ENCODE data around the gene HOTAIR.

The HOTAIR gene

DNA sequence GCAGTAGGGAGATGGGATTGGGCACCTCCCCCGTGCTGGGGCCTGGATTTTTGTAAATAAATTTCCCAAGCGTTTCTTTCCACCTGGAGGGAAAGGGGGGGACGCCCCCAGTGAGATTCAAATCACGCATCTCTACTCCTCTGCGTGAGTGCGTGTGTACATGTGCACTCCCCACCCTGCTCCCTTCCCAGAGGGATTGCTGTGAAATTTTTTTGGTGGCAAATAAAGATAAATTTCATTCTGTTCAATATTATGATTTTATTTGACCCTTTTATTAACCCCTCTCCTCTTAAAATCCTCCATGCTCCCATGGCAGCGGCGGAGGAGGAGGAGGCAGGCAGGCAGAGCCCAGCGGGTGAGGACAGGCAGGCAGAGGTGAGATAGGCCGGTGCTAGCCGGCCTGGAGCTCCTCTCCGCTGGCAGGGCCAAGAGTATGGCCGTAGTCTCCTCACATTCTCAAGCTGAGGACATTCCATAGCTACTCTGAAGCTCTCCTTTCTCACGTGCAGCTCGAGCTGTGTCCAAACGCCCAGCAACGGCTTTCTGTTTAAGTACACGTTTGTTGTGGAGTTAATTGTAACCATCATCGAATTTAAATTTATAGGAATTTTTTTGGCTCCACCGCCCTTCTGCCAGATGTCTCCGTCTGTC is 1.5 kb upstream of the HOTAIR start:
- Histone ChIP-seq H3K9ac (ENCODE audit: low read length) (no peak overlapping the region), H3K27me3 (replicated peaks; ENCODE audit: insufficient read depth, low read length) (peaks cover 96% of the 10 kb centered on the region), H4K20me1 (ENCODE audit: insufficient read depth, low read length) (no peaks in the 10 kb centered on the region; the same call in 1 of the 2 replicates), H3K4me1 (ENCODE audit: low read length) (peaks cover 5% of the 10 kb centered on the region; the same call in 1 of the 2 replicates), H3F3A (ENCODE audit: insufficient read depth, low read length) (peaks cover 4% of the 10 kb centered on the region; the same call in 1 of the 2 replicates), H3K9me2 (replicated peaks; ENCODE audit: insufficient read depth, low read length) (no peaks in the 10 kb centered on the region), H3K4me3 (ENCODE audit: low read length) (no peak overlapping the region), H3K9me3 (replicated peaks; ENCODE audit: insufficient read depth, low read length) (no peaks in the 10 kb centered on the region), H3K27ac (ENCODE audit: low read length) (no peak overlapping the region), H3K36me3 (replicated peaks; ENCODE audit: insufficient read depth, low read length) (no peaks in the 10 kb centered on the region), H3K4me2 (ENCODE audit: low read depth, low read length) (no peak overlapping the region), H2AFZ (ENCODE audit: low read length) (no peak overlapping the region), H3K79me2 (ENCODE audit: low read length) (no peaks in the 10 kb centered on the region)
- DNase-seq, result no peak
- no peak for TF ChIP-seq EZH2phosphoT487 (IDR thresholded peaks at IDR 0.05; ENCODE audit: low read length)
- no peak for TF ChIP-seq CTCF (IDR thresholded peaks at IDR 0.05; ENCODE audit: low read length)
- TF ChIP-seq EZH2 (optimal IDR thresholded peaks at IDR 0.05; ENCODE audit: low read depth, low read length), result no peak

- Histone ChIP-seq H3K36me3 (replicated peaks; ENCODE audit: insufficient read depth, low read length) (no peaks in the 10 kb centered on the region), H3K27ac (ENCODE audit: low read length) (no peak overlapping the region), H3K9me2 (replicated peaks; ENCODE audit: insufficient read depth, low read length) (no peaks in the 10 kb centered on the region), H3F3A (ENCODE audit: insufficient read depth, low read length) (peaks cover 4% of the 10 kb centered on the region; the same call in 1 of the 2 replicates), H3K9ac (ENCODE audit: low read length) (no peak overlapping the region), H3K4me3 (ENCODE audit: low read length) (peak overlapping the region; percentile 46; the same call in 1 of the 2 replicates), H3K4me2 (ENCODE audit: low read depth, low read length) (peak overlapping the region; percentile 83; the same call in 1 of the 2 replicates), H4K20me1 (ENCODE audit: insufficient read depth, low read length) (no peaks in the 10 kb centered on the region; the same call in 1 of the 2 replicates), H3K79me2 (ENCODE audit: low read length) (no peaks in the 10 kb centered on the region), H2AFZ (ENCODE audit: low read length) (no peak overlapping the region), H3K9me3 (replicated peaks; ENCODE audit: insufficient read depth, low read length) (no peaks in the 10 kb centered on the region), H3K27me3 (replicated peaks; ENCODE audit: insufficient read depth, low read length) (peaks cover 96% of the 10 kb centered on the region), H3K4me1 (ENCODE audit: low read length) (peaks cover 5% of the 10 kb centered on the region; the same call in 1 of the 2 replicates)
- no peak for DNase-seq
- no peak for TF ChIP-seq EZH2 (optimal IDR thresholded peaks at IDR 0.05; ENCODE audit: low read depth, low read length)
- TF ChIP-seq CTCF (IDR thresholded peaks at IDR 0.05; ENCODE audit: low read length), result no peak
- no peak for TF ChIP-seq EZH2phosphoT487 (IDR thresholded peaks at IDR 0.05; ENCODE audit: low read length)
Observed at GRCh38 chr12:53975479-53976152, 862 bp upstream of the HOTAIR start.

DNA sequence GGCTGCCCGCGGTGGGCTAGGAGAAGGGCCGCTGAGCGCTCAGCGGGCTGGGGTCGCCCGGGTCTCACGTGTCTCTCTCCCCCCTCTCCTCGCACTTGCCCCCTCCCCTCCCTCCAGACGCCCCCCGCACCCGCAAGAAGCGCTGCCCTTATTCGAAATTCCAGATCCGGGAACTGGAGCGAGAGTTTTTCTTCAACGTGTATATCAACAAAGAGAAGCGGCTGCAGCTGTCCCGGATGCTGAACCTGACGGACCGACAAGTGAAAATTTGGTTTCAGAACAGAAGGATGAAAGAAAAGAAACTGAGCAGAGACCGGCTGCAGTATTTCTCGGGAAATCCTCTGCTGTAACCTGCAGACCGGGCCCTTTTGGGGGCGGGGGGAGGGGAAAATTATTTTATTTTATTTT is 314 bp upstream of the HOTAIR start:
- no peaks in the 10 kb centered on the region for H3K36me3 ChIP-seq (replicated peaks; ENCODE audit: insufficient read depth, low read length)
- H3K9me2 ChIP-seq (replicated peaks; ENCODE audit: insufficient read depth, low read length), result no peaks in the 10 kb centered on the region
- peak overlapping the region; percentile 83 for H3K4me2 ChIP-seq (ENCODE audit: low read depth, low read length)
- no peak overlapping the region for H2AFZ ChIP-seq (ENCODE audit: low read length)
- peak overlapping the region; percentile 27; the same call in 1 of the 2 replicates for H3K4me3 ChIP-seq (ENCODE audit: low read length)
- no peaks in the 10 kb centered on the region for H3K9me3 ChIP-seq (replicated peaks; ENCODE audit: insufficient read depth, low read length)
- no peak overlapping the region for H3K9ac ChIP-seq (ENCODE audit: low read length)
- peaks cover 5% of the 10 kb centered on the region; the same call in 1 of the 2 replicates for H3K4me1 ChIP-seq (ENCODE audit: low read length)
- peaks cover 96% of the 10 kb centered on the region for H3K27me3 ChIP-seq (replicated peaks; ENCODE audit: insufficient read depth, low read length)
- DNase-seq, result peak; percentile 68
- no peak overlapping the region for H3K27ac ChIP-seq (ENCODE audit: low read length)
- no peaks in the 10 kb centered on the region; the same call in 1 of the 2 replicates for H4K20me1 ChIP-seq (ENCODE audit: insufficient read depth, low read length)
- H3K79me2 ChIP-seq (ENCODE audit: low read length), result no peaks in the 10 kb centered on the region
- H3F3A ChIP-seq (ENCODE audit: insufficient read depth, low read length), result peaks cover 4% of the 10 kb centered on the region; the same call in 1 of the 2 replicates
- TF ChIP-seq EZH2 (optimal IDR thresholded peaks at IDR 0.05; ENCODE audit: low read depth, low read length) (no peak), CTCF (IDR thresholded peaks at IDR 0.05; ENCODE audit: low read length) (no peak), EZH2phosphoT487 (IDR thresholded peaks at IDR 0.05; ENCODE audit: low read length) (no peak)

Data from MM.1S (cell line).